Left lung (tissue), 10 donors: ENCODE measurements around the gene LIN28A. TPM values are rescaled to one million over a fixed set of nuclear protein-coding genes. Genes with fewer than 3 reads are reported as not detected.

Source experiments
- ATAC-seq: fragments of 200-7000 bp; cut with Tn5 transposase; one replicate; pipeline ENCODE4 v1.9.1; 2020; ENCODE audit warnings: moderate library complexity
- DNase-seq, 4 donors: peaks; one replicate each; pipeline ENCODE4 v3.0.0-alpha.2; 2013 to 2020
- H3K27ac ChIP-seq, 2 donors: fragments of 200-600 bp; sonication (generic) in 1 of 2; one replicate each; pipeline versions ENCODE4 v1.5.0 to v1.8.0; 2020 to 2021
- H3K27me3 ChIP-seq, 2 donors: fragments of 200-600 bp; sonication (generic) in 1 of 2; one replicate each; pipeline versions ENCODE4 v1.5.0 to v1.8.0; 2020 to 2021
- H3K36me3 ChIP-seq, 2 donors: fragments of 200-600 bp; sonication (generic) in 1 of 2; one replicate each; pipeline versions ENCODE4 v1.5.0 to v1.8.0; 2020 to 2021
- H3K4me1 ChIP-seq, 2 donors: fragments of 200-600 bp; one replicate each; pipeline ENCODE4 v1.8.0; 2021
- H3K4me3 ChIP-seq, 2 donors: fragments of 200-600 bp; sonication (generic) in 1 of 2; one replicate each; pipeline versions ENCODE4 v1.5.0 to v1.8.0; 2020 to 2021; ENCODE audit warnings: mild to moderate bottlenecking in 1 of 2
- H3K9me3 ChIP-seq, 2 donors: fragments of 200-600 bp; sonication (generic) in 1 of 2; one replicate each; pipeline versions ENCODE4 v1.5.0 to v1.8.0; 2020 to 2021
- CTCF ChIP-seq, 2 donors: fragments of 200-600 bp; sonication (generic) in 1 of 2; IDR thresholded peaks; one replicate each; pipeline versions ENCODE4 v1.5.0 to v1.8.0; 2021; ENCODE audit warnings: antibody characterized with exemption in 2 of 2
- intact Hi-C, 2 donors: fragments of 100-400 bp; cut with DNase I; formaldehyde crosslinking; loops; one replicate each; pipeline versions ENCODE4 v1.11.2 to v1.14.2; 2022
- polyA plus RNA-seq, 6 donors: library from polyadenylated mRNA; unstranded; fragments of 120-200 nt; gene quantifications; one replicate each; pipeline ENCODE4 v1.2.1, GENCODE V29; 2013; ENCODE audit not compliant: insufficient read length in 6 of 6
- total RNA-seq, 2 donors: library from RNA; stranded (reverse); fragmentation: NEBNext Ultra II Directional; extraction: Animal tissue kit (Norgen Biotek cat#: 25700); gene quantifications; one replicate each; pipeline ENCODE4 v1.2.1, GENCODE V29; 2021
- donor health status: DM: no; HTN: yes; CAD: no.
- donor health status: DM: no; HTN: no; CAD: no.

The LIN28A gene
- total and polyA plus RNA-seq, 8 donors, result 0.06 to 0.11 (median 0.10) TPM; not detected in 2

GRCh38 chr1:26432793-26433192 lies 22.2 kb downstream of the LIN28A start:
- TF ChIP-seq CTCF (IDR thresholded peaks at IDR 0.05), result no peak
- H3K4me1 ChIP-seq, result peaks cover 16 to 32% of the 10 kb centered on the region in 2 donors
- no peaks in the 10 kb centered on the region for H3K9me3 ChIP-seq
- peak overlapping the region; percentile 58 to 84 for H3K27ac ChIP-seq
- H3K4me3 ChIP-seq, result peak overlapping the region; percentile 46 to 80
- intact Hi-C loops, result no loop called here
- ATAC-seq (no peak), DNase-seq (no peak)
- H3K36me3 ChIP-seq, result peaks cover 0 to 39% of the 10 kb centered on the region in 2 donors
- H3K27me3 ChIP-seq, result no peaks in the 10 kb centered on the region

- Histone ChIP-seq H3K4me1 (peaks cover 16 to 32% of the 10 kb centered on the region in 2 donors), H3K27me3 (no peaks in the 10 kb centered on the region), H3K36me3 (peaks cover 0 to 54% of the 10 kb centered on the region in 2 donors), H3K9me3 (no peaks in the 10 kb centered on the region), H3K4me3 (no peak overlapping the region), H3K27ac (peak overlapping the region in 1 of 2 donors; percentile 28)
- no peak for TF ChIP-seq CTCF (IDR thresholded peaks at IDR 0.05)
- intact Hi-C loops, result no loop called here
- DNase-seq, result no peak
- ATAC-seq, result no peak
Measured at GRCh38 chr1:26434161-26434752, 23.6 kb downstream of the LIN28A start.

GRCh38 chr1:26438041-26438440 lies 27.4 kb downstream of the LIN28A start:
- no peak for ATAC-seq
- DNase-seq, result no peak
- no peaks in the 10 kb centered on the region for H3K9me3 ChIP-seq
- H3K36me3 ChIP-seq, result peaks cover 0 to 92% of the 10 kb centered on the region in 2 donors
- H3K27ac ChIP-seq, result no peak overlapping the region
- H3K4me3 ChIP-seq, result no peak overlapping the region
- intact Hi-C loops, result no loop called here
- H3K27me3 ChIP-seq, result no peaks in the 10 kb centered on the region
- TF ChIP-seq CTCF (IDR thresholded peaks at IDR 0.05), result no peak
- H3K4me1 ChIP-seq, result peaks cover 11 to 18% of the 10 kb centered on the region in 2 donors

- Histone ChIP-seq H3K4me3 (no peak overlapping the region), H3K9me3 (no peaks in the 10 kb centered on the region), H3K4me1 (no peaks in the 10 kb centered on the region), H3K27ac (no peak overlapping the region), H3K27me3 (no peaks in the 10 kb centered on the region), H3K36me3 (peaks cover 0 to 99% of the 10 kb centered on the region in 2 donors)
- DNase-seq (no peak), ATAC-seq (no peak)
- intact Hi-C loops, result no loop called here
- no peak for TF ChIP-seq CTCF (IDR thresholded peaks at IDR 0.05)
Measured at GRCh38 chr1:26440259-26440658, 29.6 kb downstream of the LIN28A start.

GRCh38 chr1:26449868-26450267 lies 39.3 kb downstream of the LIN28A start:
- no peak for ATAC-seq
- Histone ChIP-seq H3K4me3 (no peak overlapping the region), H3K9me3 (no peaks in the 10 kb centered on the region), H3K27me3 (no peaks in the 10 kb centered on the region), H3K4me1 (no peaks in the 10 kb centered on the region), H3K27ac (no peak overlapping the region), H3K36me3 (peaks cover 0 to 96% of the 10 kb centered on the region in 2 donors)
- no peak for DNase-seq
- intact Hi-C loops, result no loop called here
- TF ChIP-seq CTCF (IDR thresholded peaks at IDR 0.05), result no peak
